Tibial nerve (tissue), 4 donors: Measurements from ENCODE around the gene SLITRK1.

Experiments used
- EP300 ChIP-seq, 2 donors: sonication (generic); formaldehyde crosslinking; IDR thresholded peaks; one replicate each; pipeline ENCODE4 v1.6.1; 2017; ENCODE audit warnings: antibody characterized with exemption in 2 of 2, mild to moderate bottlenecking in 1 of 2
- POLR2A ChIP-seq, 2 donors: fragments of 450-650 bp; IDR thresholded peaks; one replicate each; pipeline ENCODE4 v1.6.1; 2017; ENCODE audit warnings: antibody characterized with exemption in 2 of 2, mild to moderate bottlenecking in 2 of 2, moderate library complexity in 2 of 2
- TF ChIP-seq, protein P1 (sequence below), 5 experiments: fragments of 200-600 bp in 3 of 5; fragments of 450-650 bp in 2 of 5; sonication (generic) in 3 of 5; IDR thresholded peaks; one replicate each; pipeline ENCODE4 v1.5.1; 2016 to 2019; ENCODE audit warnings: antibody characterized with exemption in 5 of 5, mild to moderate bottlenecking in 3 of 5, moderate library complexity in 2 of 5

DNA sequence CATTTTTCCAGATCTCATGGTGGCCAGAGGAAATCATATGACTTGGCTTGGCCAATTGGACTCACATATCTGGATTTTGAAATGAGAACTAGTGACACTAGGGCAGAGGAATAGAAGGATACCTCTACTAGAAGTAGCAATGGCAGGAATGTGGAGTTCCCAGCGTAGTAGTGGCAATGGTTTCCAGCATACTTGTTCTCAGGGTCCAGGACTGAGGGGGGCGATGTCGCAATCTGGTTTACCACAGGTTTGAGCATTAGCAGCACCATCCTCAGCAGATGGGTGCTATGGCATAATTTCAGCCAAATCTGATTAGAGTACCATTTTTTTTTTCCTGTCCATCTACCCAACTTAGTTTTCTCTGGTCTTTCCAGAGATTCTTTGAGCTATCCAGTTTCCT, 8.1 kb upstream of the SLITRK1 start:
- TF ChIP-seq, protein P1, sequence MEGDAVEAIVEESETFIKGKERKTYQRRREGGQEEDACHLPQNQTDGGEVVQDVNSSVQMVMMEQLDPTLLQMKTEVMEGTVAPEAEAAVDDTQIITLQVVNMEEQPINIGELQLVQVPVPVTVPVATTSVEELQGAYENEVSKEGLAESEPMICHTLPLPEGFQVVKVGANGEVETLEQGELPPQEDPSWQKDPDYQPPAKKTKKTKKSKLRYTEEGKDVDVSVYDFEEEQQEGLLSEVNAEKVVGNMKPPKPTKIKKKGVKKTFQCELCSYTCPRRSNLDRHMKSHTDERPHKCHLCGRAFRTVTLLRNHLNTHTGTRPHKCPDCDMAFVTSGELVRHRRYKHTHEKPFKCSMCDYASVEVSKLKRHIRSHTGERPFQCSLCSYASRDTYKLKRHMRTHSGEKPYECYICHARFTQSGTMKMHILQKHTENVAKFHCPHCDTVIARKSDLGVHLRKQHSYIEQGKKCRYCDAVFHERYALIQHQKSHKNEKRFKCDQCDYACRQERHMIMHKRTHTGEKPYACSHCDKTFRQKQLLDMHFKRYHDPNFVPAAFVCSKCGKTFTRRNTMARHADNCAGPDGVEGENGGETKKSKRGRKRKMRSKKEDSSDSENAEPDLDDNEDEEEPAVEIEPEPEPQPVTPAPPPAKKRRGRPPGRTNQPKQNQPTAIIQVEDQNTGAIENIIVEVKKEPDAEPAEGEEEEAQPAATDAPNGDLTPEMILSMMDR (IDR thresholded peaks at IDR 0.05) = no peak
- TF ChIP-seq POLR2A (IDR thresholded peaks at IDR 0.05) = no peak
- TF ChIP-seq EP300 (IDR thresholded peaks at IDR 0.05) = no peak
